IMR-90 (cell line): ENCODE results near the gene TNS1.

Experiments
- CTCF ChIP-seq: conservative IDR thresholded peaks from 2 replicates; pipeline ENCODE4 v1.5.1; 2012; ENCODE audit warnings: mild to moderate bottlenecking, low read depth, low read length, improper control_type of control experiment
- MAZ ChIP-seq: IDR thresholded peaks from 2 replicates; pipeline ENCODE4 v1.6.1; 2012; ENCODE audit warnings: low read depth, mild to moderate bottlenecking, low read length, improper control_type of control experiment, moderate library complexity, borderline replicate concordance
- MXI1 ChIP-seq: IDR thresholded peaks from 2 replicates; pipeline ENCODE4 v1.6.1; 2012; ENCODE audit warnings: low read depth, mild to moderate bottlenecking, low read length, moderate library complexity, borderline replicate concordance
- TF ChIP-seq, protein P1 (sequence below): fragments of 150-350 bp; IDR thresholded peaks from 2 replicates; pipeline ENCODE4 v1.6.1; 2017; ENCODE audit warnings: mild to moderate bottlenecking, antibody characterized with exemption, low read length, low read depth

- no peak for TF ChIP-seq MXI1
- TF ChIP-seq CTCF = no peak
- TF ChIP-seq MAZ = no peak
- TF ChIP-seq, protein P1, sequence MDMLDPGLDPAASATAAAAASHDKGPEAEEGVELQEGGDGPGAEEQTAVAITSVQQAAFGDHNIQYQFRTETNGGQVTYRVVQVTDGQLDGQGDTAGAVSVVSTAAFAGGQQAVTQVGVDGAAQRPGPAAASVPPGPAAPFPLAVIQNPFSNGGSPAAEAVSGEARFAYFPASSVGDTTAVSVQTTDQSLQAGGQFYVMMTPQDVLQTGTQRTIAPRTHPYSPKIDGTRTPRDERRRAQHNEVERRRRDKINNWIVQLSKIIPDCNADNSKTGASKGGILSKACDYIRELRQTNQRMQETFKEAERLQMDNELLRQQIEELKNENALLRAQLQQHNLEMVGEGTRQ = no peak
Observed at GRCh38 chr2:217827430-217828201, 175.2 kb downstream of the TNS1 start.
